Neutrophil (primary cell): ENCODE results near the gene LRP2.
A peak's percentile ranks its signal among the peaks of the same experiment; 100 is the strongest.

Experiments used
- H3K27ac ChIP-seq: fragments of 200-600 bp; sonication (generic); 2 replicates; pipeline ENCODE4 v1.5.1; 2016; ENCODE audit warnings: mild to moderate bottlenecking, moderate library complexity
- H3K27me3 ChIP-seq: fragments of 200-600 bp; sonication (generic); 2 replicates; pipeline ENCODE4 v1.6.0; 2016; ENCODE audit warnings: mild to moderate bottlenecking
- H3K36me3 ChIP-seq: fragments of 200-600 bp; sonication (generic); 2 replicates; pipeline ENCODE4 v1.5.1; 2017
- H3K4me1 ChIP-seq, 2 experiments: fragments of 200-600 bp in 1 of 2; sonication (generic) in 1 of 2; 1 replicate in 1 of 2; 2 replicates in 1 of 2; pipeline versions ENCODE4 v1.5.1 to v1.6.1; 2013 to 2016; ENCODE audit warnings: low read depth in 1 of 2, low read length in 1 of 2, mild to moderate bottlenecking in 1 of 2, moderate library complexity in 1 of 2; ENCODE audit not compliant: control insufficient read depth in 1 of 2, insufficient read depth in 1 of 2
- H3K4me3 ChIP-seq, 2 experiments: fragments of 200-600 bp in 1 of 2; sonication (generic) in 1 of 2; 1 replicate in 1 of 2; 2 replicates in 1 of 2; pipeline ENCODE4 v1.5.1; 2013 to 2016; ENCODE audit warnings: low read depth in 1 of 2, low read length in 1 of 2, mild to moderate bottlenecking in 1 of 2, moderate library complexity in 1 of 2
- H3K9me3 ChIP-seq: fragments of 200-600 bp; sonication (generic); 2 replicates; pipeline ENCODE4 v1.5.1; 2016
- CTCF ChIP-seq: fragments of 200-600 bp; sonication (generic); IDR thresholded peaks from 2 replicates; pipeline ENCODE4 v1.5.1; 2016; ENCODE audit warnings: antibody characterized with exemption

The LRP2 gene

GRCh38 chr2:169086893-169087467 lies 275.4 kb downstream of the LRP2 start:
- Histone ChIP-seq H3K27ac (peak overlapping the region; percentile 59), H3K4me1 (peaks cover 100% of the 10 kb centered on the region in 2 experiments), H3K4me3 (peak overlapping the region; percentile 10 to 16), H3K36me3 (no peaks in the 10 kb centered on the region), H3K27me3 (no peaks in the 10 kb centered on the region), H3K9me3 (no peaks in the 10 kb centered on the region)
- no peak for TF ChIP-seq CTCF

GRCh38 chr2:169082995-169083394 lies 279.3 kb downstream of the LRP2 start:
- no peak for TF ChIP-seq CTCF
- Histone ChIP-seq H3K4me1 (peaks cover 97 to 98% of the 10 kb centered on the region in 2 experiments), H3K4me3 (peak overlapping the region; percentile 61 to 65), H3K36me3 (no peaks in the 10 kb centered on the region), H3K9me3 (no peaks in the 10 kb centered on the region), H3K27me3 (no peaks in the 10 kb centered on the region), H3K27ac (peak overlapping the region; percentile 76)

GRCh38 chr2:169081551-169081950 lies 280.8 kb downstream of the LRP2 start:
- Histone ChIP-seq H3K27me3 (no peaks in the 10 kb centered on the region), H3K4me3 (no peak overlapping the region), H3K4me1 (peaks cover 86 to 91% of the 10 kb centered on the region in 2 experiments), H3K27ac (peak overlapping the region; percentile 76), H3K36me3 (no peaks in the 10 kb centered on the region), H3K9me3 (no peaks in the 10 kb centered on the region)
- TF ChIP-seq CTCF, result no peak

GRCh38 chr2:169080250-169081069 lies 281.9 kb downstream of the LRP2 start:
- peak overlapping the region; percentile 76 for H3K27ac ChIP-seq
- no peaks in the 10 kb centered on the region for H3K27me3 ChIP-seq
- peak overlapping the region; percentile 10 to 11 for H3K4me3 ChIP-seq
- peaks cover 75 to 81% of the 10 kb centered on the region in 2 experiments for H3K4me1 ChIP-seq
- TF ChIP-seq CTCF, result no peak
- no peaks in the 10 kb centered on the region for H3K9me3 ChIP-seq
- no peaks in the 10 kb centered on the region for H3K36me3 ChIP-seq

- no peak overlapping the region for H3K4me3 ChIP-seq
- H3K27me3 ChIP-seq, result no peaks in the 10 kb centered on the region
- no peak for TF ChIP-seq CTCF
- H3K36me3 ChIP-seq, result no peaks in the 10 kb centered on the region
- H3K27ac ChIP-seq, result peak overlapping the region; percentile 5
- peaks cover 69 to 81% of the 10 kb centered on the region in 2 experiments for H3K4me1 ChIP-seq
- H3K9me3 ChIP-seq, result no peaks in the 10 kb centered on the region
These were observed 284.6 kb downstream of the LRP2 start for GRCh38 chr2:169077674-169078240.
